ENCODE data around the gene LDHB.

The LDHB gene

GRCh38 chr12:21690704-21691368, 33.2 kb upstream of the LDHB start:
- TF ChIP-seq TAF1 (IDR thresholded peaks at IDR 0.05; ENCODE audit: borderline replicate concordance, insufficient read depth, low read length) = no peak
- TF ChIP-seq SIN3A (IDR thresholded peaks at IDR 0.05; ENCODE audit: borderline replicate concordance, insufficient read depth, low read length) = no peak
- no peak for TF ChIP-seq FOXP2 (optimal IDR thresholded peaks at IDR 0.05; ENCODE audit: borderline replicate concordance, extremely low read depth, extremely low read length, insufficient read depth)
- TF ChIP-seq REST (IDR thresholded peaks at IDR 0.05; ENCODE audit: insufficient read depth in 1 of 2, low read depth in 2 of 2, low read length in 2 of 2) = no peak

- TF ChIP-seq POLR2AphosphoS5 (IDR thresholded peaks at IDR 0.05; ENCODE audit: low read depth, low read length) (no peak), TAF1 (IDR thresholded peaks at IDR 0.05; ENCODE audit: borderline replicate concordance, insufficient read depth, low read length) (no peak), REST (IDR thresholded peaks at IDR 0.05; ENCODE audit: insufficient read depth in 1 of 2, low read depth in 2 of 2, low read length in 2 of 2) (no peak), SIN3A (IDR thresholded peaks at IDR 0.05; ENCODE audit: borderline replicate concordance, insufficient read depth, low read length) (no peak), FOXP2 (optimal IDR thresholded peaks at IDR 0.05; ENCODE audit: borderline replicate concordance, extremely low read depth, extremely low read length, insufficient read depth) (no peak)
Measured at GRCh38 chr12:21683115-21683514, 25.5 kb upstream of the LDHB start.

- no peak for TF ChIP-seq POLR2AphosphoS5 (IDR thresholded peaks at IDR 0.05; ENCODE audit: low read depth, low read length)
- no peak for TF ChIP-seq SIN3A (IDR thresholded peaks at IDR 0.05; ENCODE audit: borderline replicate concordance, insufficient read depth, low read length)
- no peak for TF ChIP-seq TAF1 (IDR thresholded peaks at IDR 0.05; ENCODE audit: borderline replicate concordance, insufficient read depth, low read length)
- no peak for TF ChIP-seq REST (IDR thresholded peaks at IDR 0.05; ENCODE audit: insufficient read depth in 1 of 2, low read depth in 2 of 2, low read length in 2 of 2)
- no peak for TF ChIP-seq FOXP2 (optimal IDR thresholded peaks at IDR 0.05; ENCODE audit: borderline replicate concordance, extremely low read depth, extremely low read length, insufficient read depth)
Measured at GRCh38 chr12:21678959-21679358, 21.3 kb upstream of the LDHB start.

- TF ChIP-seq TAF1 (IDR thresholded peaks at IDR 0.05; ENCODE audit: borderline replicate concordance, insufficient read depth, low read length) (no peak), SIN3A (IDR thresholded peaks at IDR 0.05; ENCODE audit: borderline replicate concordance, insufficient read depth, low read length) (no peak), FOXP2 (optimal IDR thresholded peaks at IDR 0.05; ENCODE audit: borderline replicate concordance, extremely low read depth, extremely low read length, insufficient read depth) (no peak), REST (IDR thresholded peaks at IDR 0.05; ENCODE audit: insufficient read depth in 1 of 2, low read depth in 2 of 2, low read length in 2 of 2) (no peak), POLR2AphosphoS5 (IDR thresholded peaks at IDR 0.05; ENCODE audit: low read depth, low read length) (no peak)
Measured at GRCh38 chr12:21677622-21678277, 20.1 kb upstream of the LDHB start.

Data from PFSK-1 (cell line).